Tibial nerve (tissue), 4 donors: ENCODE measurements around the gene PEAK3. TPM values are rescaled to one million over a fixed set of nuclear protein-coding genes. Genes with fewer than 3 reads are reported as not detected.

Experiments used
- DNase-seq, 2 donors: peaks; one replicate each; pipeline ENCODE4 v3.0.0-alpha.2; 2019; ENCODE audit warnings: low spot score in 2 of 2
- H3K27ac ChIP-seq, 4 donors: fragments of 200-600 bp; sonication (generic) in 3 of 4; one replicate each; pipeline ENCODE4 v1.5.1; 2017 to 2019; ENCODE audit warnings: mild to moderate bottlenecking in 1 of 4
- H3K27me3 ChIP-seq, 2 donors: fragments of 200-600 bp; sonication (generic) in 1 of 2; one replicate each; pipeline versions ENCODE4 v1.5.1 to v1.6.0; 2017 to 2019
- H3K36me3 ChIP-seq, 3 donors: fragments of 200-600 bp; sonication (generic); one replicate each; pipeline ENCODE4 v1.5.1; 2018 to 2019
- H3K4me1 ChIP-seq, 4 donors: fragments of 200-600 bp; sonication (generic) in 3 of 4; one replicate each; pipeline ENCODE4 v1.5.1; 2017 to 2019
- H3K4me3 ChIP-seq, 4 donors: fragments of 200-600 bp; sonication (generic) in 3 of 4; one replicate each; pipeline ENCODE4 v1.5.1; 2017 to 2019; ENCODE audit warnings: mild to moderate bottlenecking in 1 of 4, moderate library complexity in 1 of 4
- H3K9me3 ChIP-seq, 4 donors: fragments of 200-600 bp; sonication (generic) in 3 of 4; one replicate each; pipeline ENCODE4 v1.5.1; 2017 to 2019
- EP300 ChIP-seq, 2 donors: sonication (generic); formaldehyde crosslinking; IDR thresholded peaks; one replicate each; pipeline ENCODE4 v1.6.1; 2017; ENCODE audit warnings: antibody characterized with exemption in 2 of 2, mild to moderate bottlenecking in 1 of 2
- POLR2A ChIP-seq, 2 donors: fragments of 450-650 bp; IDR thresholded peaks; one replicate each; pipeline ENCODE4 v1.6.1; 2017; ENCODE audit warnings: antibody characterized with exemption in 2 of 2, mild to moderate bottlenecking in 2 of 2, moderate library complexity in 2 of 2
- WGBS, 2 donors: methylation state at CpG; one replicate each; pipeline ENCODE4 v1.1.5; 2018; 5-methylcytosine and 5-hydroxymethylcytosine counted together
- small RNA-seq: library from RNA; depleted of rRNA; stranded (forward); fragments of <200 nt; gene quantifications from one replicate; pipeline ENCODE3, GENCODE V24; 2016
- total RNA-seq, 4 donors: library from RNA; depleted of rRNA; stranded (reverse); fragments of >200 nt; gene quantifications; one replicate each; pipeline ENCODE4 v1.1.0, GENCODE V29; 2016
- TF ChIP-seq, protein P1 (sequence below), 5 experiments: fragments of 200-600 bp in 3 of 5; fragments of 450-650 bp in 2 of 5; sonication (generic) in 3 of 5; IDR thresholded peaks; one replicate each; pipeline ENCODE4 v1.5.1; 2016 to 2019; ENCODE audit warnings: antibody characterized with exemption in 5 of 5, mild to moderate bottlenecking in 3 of 5, moderate library complexity in 2 of 5

The PEAK3 gene
- total RNA-seq, 4 donors from 2014 or later, result 0.42 to 4.2 (median 2.2) TPM

DNA sequence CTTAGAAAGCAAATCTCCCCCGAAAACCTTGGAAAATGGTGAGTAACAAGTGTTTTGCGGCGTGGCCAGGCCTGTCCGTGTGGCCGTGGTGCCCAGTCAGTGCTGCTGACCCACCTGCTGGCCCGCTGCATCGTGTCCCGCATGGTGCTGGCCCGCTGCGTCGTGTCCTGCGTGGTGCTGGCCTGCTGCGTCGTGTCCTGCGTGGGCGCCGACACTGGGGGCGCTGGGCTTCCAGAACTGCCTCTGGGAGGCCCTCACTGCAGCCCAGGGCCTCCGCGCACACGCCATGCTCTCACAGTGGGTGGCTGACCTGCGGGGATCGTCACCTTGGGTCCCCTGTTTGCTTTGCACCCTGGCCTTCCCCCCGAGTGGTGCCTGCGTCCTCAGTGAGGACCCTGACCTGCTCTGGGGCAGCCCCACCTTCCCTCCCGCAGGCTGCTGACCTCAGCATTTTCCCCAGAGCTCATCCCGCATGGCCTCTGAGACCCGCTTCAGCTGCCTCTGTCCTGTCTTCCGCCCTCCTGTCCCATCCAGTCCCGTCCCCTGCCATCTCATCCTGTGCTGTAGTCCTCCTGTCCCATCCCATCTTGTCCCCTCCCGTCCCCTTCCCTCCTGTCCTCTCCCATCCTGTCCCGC, 56.4 kb downstream of the PEAK3 start:
- no peak for DNase-seq
- no peaks in the 10 kb centered on the region for H3K27me3 ChIP-seq
- peaks cover 2 to 89% (median 13%) of the 10 kb centered on the region in 3 donors for H3K36me3 ChIP-seq
- TF ChIP-seq POLR2A (IDR thresholded peaks at IDR 0.05), result no peak
- TF ChIP-seq, protein P1, sequence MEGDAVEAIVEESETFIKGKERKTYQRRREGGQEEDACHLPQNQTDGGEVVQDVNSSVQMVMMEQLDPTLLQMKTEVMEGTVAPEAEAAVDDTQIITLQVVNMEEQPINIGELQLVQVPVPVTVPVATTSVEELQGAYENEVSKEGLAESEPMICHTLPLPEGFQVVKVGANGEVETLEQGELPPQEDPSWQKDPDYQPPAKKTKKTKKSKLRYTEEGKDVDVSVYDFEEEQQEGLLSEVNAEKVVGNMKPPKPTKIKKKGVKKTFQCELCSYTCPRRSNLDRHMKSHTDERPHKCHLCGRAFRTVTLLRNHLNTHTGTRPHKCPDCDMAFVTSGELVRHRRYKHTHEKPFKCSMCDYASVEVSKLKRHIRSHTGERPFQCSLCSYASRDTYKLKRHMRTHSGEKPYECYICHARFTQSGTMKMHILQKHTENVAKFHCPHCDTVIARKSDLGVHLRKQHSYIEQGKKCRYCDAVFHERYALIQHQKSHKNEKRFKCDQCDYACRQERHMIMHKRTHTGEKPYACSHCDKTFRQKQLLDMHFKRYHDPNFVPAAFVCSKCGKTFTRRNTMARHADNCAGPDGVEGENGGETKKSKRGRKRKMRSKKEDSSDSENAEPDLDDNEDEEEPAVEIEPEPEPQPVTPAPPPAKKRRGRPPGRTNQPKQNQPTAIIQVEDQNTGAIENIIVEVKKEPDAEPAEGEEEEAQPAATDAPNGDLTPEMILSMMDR (IDR thresholded peaks at IDR 0.05), result no peak
- no peak for TF ChIP-seq EP300 (IDR thresholded peaks at IDR 0.05)
- peaks cover 0 to 18% (median 15%) of the 10 kb centered on the region in 4 donors for H3K4me1 ChIP-seq
- no peak overlapping the region for H3K27ac ChIP-seq
- WGBS, 2 donors, result 93 to 94% methylated on average over 20 to 31 of the region's 32 CpGs
- H3K9me3 ChIP-seq, result no peaks in the 10 kb centered on the region
- no peak overlapping the region for H3K4me3 ChIP-seq

DNA sequence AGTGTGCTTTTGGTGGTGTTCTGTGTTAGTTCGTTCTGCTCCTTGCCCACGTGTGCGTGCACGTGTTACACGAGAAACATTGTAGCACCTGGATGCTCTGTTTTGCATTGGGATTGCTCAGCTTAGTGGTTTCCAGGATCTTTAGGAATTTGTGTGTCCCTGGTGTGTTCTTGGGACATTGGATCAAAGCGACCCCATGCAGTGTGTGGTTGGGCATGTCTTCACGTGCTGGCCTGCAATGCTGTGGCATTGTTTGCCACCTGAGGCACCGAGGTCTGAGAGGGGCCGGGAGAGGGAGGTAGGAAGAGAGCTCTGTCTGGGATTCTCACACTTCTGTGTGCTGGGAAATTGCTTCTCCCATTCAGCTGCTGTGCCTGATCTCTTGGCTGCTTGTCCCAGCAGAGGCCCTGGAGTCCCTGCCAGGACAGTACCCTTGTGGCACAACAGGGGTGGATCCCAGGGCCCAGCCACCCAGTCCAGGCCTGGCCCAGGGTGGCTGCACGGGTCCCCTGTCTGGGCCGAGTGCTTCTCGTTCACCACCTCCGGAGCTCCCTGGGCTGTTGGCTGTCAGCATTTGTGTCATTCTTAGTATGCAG, 57.1 kb downstream of the PEAK3 start:
- H3K27me3 ChIP-seq, result no peaks in the 10 kb centered on the region
- peaks cover 2 to 89% (median 9%) of the 10 kb centered on the region in 3 donors for H3K36me3 ChIP-seq
- H3K27ac ChIP-seq, result no peak overlapping the region
- H3K4me1 ChIP-seq, result peaks cover 0 to 25% (median 19%) of the 10 kb centered on the region in 4 donors
- TF ChIP-seq, protein P1 (IDR thresholded peaks at IDR 0.05), result no peak
- TF ChIP-seq POLR2A (IDR thresholded peaks at IDR 0.05) (no peak), EP300 (IDR thresholded peaks at IDR 0.05) (no peak)
- H3K9me3 ChIP-seq, result no peaks in the 10 kb centered on the region
- DNase-seq, result no peak
- no peak overlapping the region for H3K4me3 ChIP-seq
- 84 to 85% methylated on average over 12 to 13 of the region's 13 CpGs for WGBS, 2 donors

Small RNA genes lying within 50 kb of the gene (small RNA-seq; reads per million reads assigned to genes)
- gene MIR1227, result not detected

Other genes starting within 250 kb of the PEAK3 start
- gene MKNK2, start 230.9 kb downstream of the PEAK3 start, total RNA-seq, result 100 to 1,000 TPM; 126 to 265 (median 152) TPM
- gene MOB3A, start 185.8 kb downstream of the PEAK3 start, total RNA-seq, result 10 to 100 TPM; 31.7 to 70.8 (median 35.2) TPM
- 10 to 100 TPM; 28.6 to 46.3 (median 33.2) TPM for gene IZUMO4, start 185.3 kb downstream of the PEAK3 start, total RNA-seq
- gene AP3D1, start 130.6 kb downstream of the PEAK3 start, total RNA-seq, result 100 to 1,000 TPM in 1 of 4 donors, 10 to 100 TPM in 3; 75.2 to 127 (median 83.3) TPM
- 10 to 100 TPM; 13.8 to 59.4 (median 18.1) TPM for gene DOT1L, start 118.2 kb downstream of the PEAK3 start, total RNA-seq
- 10 to 100 TPM; 37.3 to 67.5 (median 51.2) TPM for gene PLEKHJ1, start 45.8 kb downstream of the PEAK3 start, total RNA-seq
- 10 to 100 TPM; 21.4 to 84.0 (median 51.8) TPM for gene SF3A2, start 45.4 kb downstream of the PEAK3 start, total RNA-seq
- 1 to 10 TPM in 2 of 4 donors, under 1 TPM in 1, not detected in 1; 0.59 to 5.4 (median 2.1) TPM for gene AMH, start 32.9 kb downstream of the PEAK3 start, total RNA-seq
- gene JSRP1, start 25.8 kb downstream of the PEAK3 start, total RNA-seq, result not detected
- gene LINGO3, start 26.0 kb upstream of the PEAK3 start, total RNA-seq, result under 1 TPM in 1 of 4 donors, not detected in 3; 0.39 TPM
- gene LSM7, start 46.4 kb upstream of the PEAK3 start, total RNA-seq, result 100 to 1,000 TPM in 2 of 4 donors, 10 to 100 TPM in 2; 54.1 to 167 (median 87.7) TPM
- gene SPPL2B, start 46.5 kb upstream of the PEAK3 start, total RNA-seq, result 10 to 100 TPM; 51.1 to 97.2 (median 77.7) TPM
- not detected for gene TMPRSS9, start 78.1 kb upstream of the PEAK3 start, total RNA-seq
- 10 to 100 TPM; 28.8 to 48.9 (median 32.3) TPM for gene TIMM13, start 145.4 kb upstream of the PEAK3 start, total RNA-seq
- 10 to 100 TPM; 15.3 to 53.1 (median 25.9) TPM for gene LMNB2, start 174.8 kb upstream of the PEAK3 start, total RNA-seq
- gene GADD45B, start 194.0 kb upstream of the PEAK3 start, total RNA-seq, result 100 to 1,000 TPM; 230 to 440 (median 337) TPM